Skeletal muscle tissue (tissue), 4 donors: ENCODE data around the gene TOR1AIP2. TPM values are rescaled to one million over a fixed set of nuclear protein-coding genes. Genes with fewer than 3 reads are reported as not detected.

Experiments
- H3K27ac ChIP-seq: one replicate; pipeline ENCODE4 v1.7.0; 2013; ENCODE audit warnings: mild to moderate bottlenecking, low read depth, low read length, inconsistent platforms
- H3K27me3 ChIP-seq, 3 donors: one replicate each; pipeline ENCODE4 v1.7.0; 2013; ENCODE audit warnings: low read length in 3 of 3; ENCODE audit not compliant: control insufficient read depth in 3 of 3, insufficient read depth in 3 of 3
- H3K36me3 ChIP-seq, 3 donors: one replicate each; pipeline ENCODE4 v1.7.0; 2013; ENCODE audit warnings: low read length in 3 of 3; ENCODE audit not compliant: control insufficient read depth in 3 of 3, insufficient read depth in 3 of 3
- H3K4me1 ChIP-seq, 3 donors: one replicate each; pipeline ENCODE4 v1.7.0; 2013; ENCODE audit warnings: low read length in 3 of 3, mild to moderate bottlenecking in 3 of 3; ENCODE audit not compliant: control insufficient read depth in 3 of 3, insufficient read depth in 3 of 3
- H3K4me3 ChIP-seq, 3 donors: one replicate each; pipeline ENCODE4 v1.7.0; 2013; ENCODE audit warnings: low read length in 3 of 3
- H3K9ac ChIP-seq, 3 donors: one replicate each; pipeline ENCODE4 v1.7.0; 2013; ENCODE audit warnings: low read length in 3 of 3, mild to moderate bottlenecking in 3 of 3, moderate library complexity in 2 of 3, low read depth in 1 of 3
- H3K9me3 ChIP-seq, 3 donors: one replicate each; pipeline ENCODE4 v1.7.0; 2013; ENCODE audit warnings: low read length in 3 of 3; ENCODE audit not compliant: control insufficient read depth in 3 of 3
- total RNA-seq: library from RNA; depleted of rRNA; stranded (reverse); fragments of >200 nt; gene quantifications from one replicate; pipeline ENCODE4 v1.2.3, GENCODE V29; 2014
- donor health status: Osteomylitis.

Gene TOR1AIP2
- total RNA-seq, 1 donor from 2014 or later, result 34.4 TPM

GRCh38 chr1:179876300-179876715, 1.3 kb downstream of the TOR1AIP2 start:
- Histone ChIP-seq H3K4me3 (peak overlapping the region; percentile 85 to 95 (median 90)), H3K4me1 (peaks cover 8 to 22% (median 8%) of the 10 kb centered on the region in 3 donors), H3K27me3 (no peaks in the 10 kb centered on the region), H3K27ac (no peak overlapping the region), H3K9ac (peak overlapping the region in 2 of 3 donors; percentile 83 to 88), H3K9me3 (no peaks in the 10 kb centered on the region), H3K36me3 (peaks cover 0 to 12% (median 10%) of the 10 kb centered on the region in 3 donors)

DNA sequence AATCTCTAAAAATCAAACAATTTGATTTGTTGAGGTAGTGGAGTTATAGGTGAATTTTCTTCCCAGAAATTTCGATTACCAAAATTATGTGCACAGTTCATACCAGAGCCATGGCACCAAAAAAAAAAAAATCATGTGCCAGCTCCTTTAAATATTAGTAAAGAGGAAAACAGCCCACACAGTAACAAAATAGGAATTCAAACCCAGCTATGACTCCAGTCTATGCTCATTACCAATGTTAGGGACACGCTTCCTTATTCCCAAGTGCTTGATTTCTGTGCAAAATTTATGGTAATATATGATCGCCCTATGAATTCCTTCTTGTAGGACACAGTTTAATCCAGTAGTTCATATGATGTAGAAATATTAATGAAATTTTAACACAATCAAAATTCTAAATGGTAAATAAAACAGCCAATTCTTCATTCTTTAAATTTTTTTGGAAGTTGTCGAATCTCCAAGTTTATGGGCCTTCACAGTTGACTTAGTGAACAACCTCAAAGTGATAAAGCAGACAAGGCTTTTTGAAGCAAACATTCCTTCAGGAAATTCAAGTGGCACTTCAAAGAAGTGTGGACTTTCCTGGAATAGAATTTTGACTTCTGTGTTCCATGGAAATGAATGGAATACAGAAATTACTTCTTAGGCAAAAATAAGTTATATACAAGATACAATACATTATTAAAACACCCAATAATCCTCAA, 1.9 kb downstream of the TOR1AIP2 start:
- Histone ChIP-seq H3K27ac (no peak overlapping the region), H3K36me3 (peaks cover 0 to 12% (median 10%) of the 10 kb centered on the region in 3 donors), H3K4me1 (peaks cover 11 to 26% (median 12%) of the 10 kb centered on the region in 3 donors), H3K9me3 (no peaks in the 10 kb centered on the region), H3K27me3 (no peaks in the 10 kb centered on the region), H3K9ac (peak overlapping the region in 1 of 3 donors; percentile 16), H3K4me3 (peak overlapping the region in 2 of 3 donors; percentile 31 to 85)

DNA sequence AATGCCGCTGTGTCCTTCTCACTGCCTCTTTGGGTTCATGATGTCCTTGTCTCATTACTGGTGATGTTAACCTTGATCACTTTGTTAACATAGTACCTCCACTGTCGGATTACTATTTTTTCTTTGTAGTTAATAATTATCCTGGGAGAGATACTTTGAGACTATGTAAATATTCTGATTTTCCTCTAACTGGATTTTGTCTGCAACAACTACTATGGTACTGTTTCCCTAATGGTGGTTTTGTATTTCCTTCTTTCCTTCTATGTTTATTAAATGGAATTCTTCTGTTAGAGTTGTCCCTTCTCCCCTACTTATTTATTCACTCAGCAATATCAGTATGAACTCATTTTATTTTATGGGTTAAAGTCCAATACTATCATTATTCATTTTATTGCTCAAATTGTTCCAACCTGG, 4.2 kb downstream of the TOR1AIP2 start:
- no peak overlapping the region for H3K9ac ChIP-seq
- H3K27ac ChIP-seq, result no peak overlapping the region
- H3K36me3 ChIP-seq, result peaks cover 0 to 14% (median 14%) of the 10 kb centered on the region in 3 donors
- peaks cover 11 to 26% (median 12%) of the 10 kb centered on the region in 3 donors for H3K4me1 ChIP-seq
- H3K4me3 ChIP-seq, result no peak overlapping the region
- H3K9me3 ChIP-seq, result no peaks in the 10 kb centered on the region
- no peaks in the 10 kb centered on the region for H3K27me3 ChIP-seq

DNA sequence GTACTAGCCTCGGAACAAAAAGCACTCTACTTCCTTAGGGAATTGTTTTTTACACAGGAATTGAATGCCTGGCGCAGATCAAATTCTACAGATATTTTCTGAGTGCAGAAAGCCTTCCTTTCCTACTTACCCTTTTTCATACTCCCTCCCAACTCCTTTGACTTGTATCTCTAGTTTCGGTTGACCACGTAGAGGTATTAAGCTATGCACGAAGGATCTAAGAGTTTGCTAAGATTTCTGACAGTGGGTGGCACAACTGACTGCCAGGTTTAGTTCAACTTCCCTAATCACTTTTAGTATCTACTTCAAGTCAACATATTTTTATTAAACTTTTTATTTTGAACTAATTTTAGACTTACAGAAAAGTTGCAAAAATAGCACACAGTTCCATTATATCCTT, 5.0 kb downstream of the TOR1AIP2 start:
- peaks cover 9 to 28% (median 9%) of the 10 kb centered on the region in 3 donors for H3K4me1 ChIP-seq
- peaks cover 0 to 16% (median 16%) of the 10 kb centered on the region in 3 donors for H3K36me3 ChIP-seq
- H3K27me3 ChIP-seq, result no peaks in the 10 kb centered on the region
- no peak overlapping the region for H3K9ac ChIP-seq
- H3K9me3 ChIP-seq, result no peaks in the 10 kb centered on the region
- peak overlapping the region; percentile 39 for H3K27ac ChIP-seq
- H3K4me3 ChIP-seq, result no peak overlapping the region

GRCh38 chr1:179871940-179872339, 5.7 kb downstream of the TOR1AIP2 start:
- Histone ChIP-seq H3K4me1 (peaks cover 9 to 26% (median 9%) of the 10 kb centered on the region in 3 donors), H3K36me3 (peaks cover 0 to 20% (median 16%) of the 10 kb centered on the region in 3 donors), H3K27ac (peak overlapping the region; percentile 39), H3K4me3 (no peak overlapping the region), H3K9ac (no peak overlapping the region), H3K27me3 (no peaks in the 10 kb centered on the region), H3K9me3 (no peaks in the 10 kb centered on the region)

DNA sequence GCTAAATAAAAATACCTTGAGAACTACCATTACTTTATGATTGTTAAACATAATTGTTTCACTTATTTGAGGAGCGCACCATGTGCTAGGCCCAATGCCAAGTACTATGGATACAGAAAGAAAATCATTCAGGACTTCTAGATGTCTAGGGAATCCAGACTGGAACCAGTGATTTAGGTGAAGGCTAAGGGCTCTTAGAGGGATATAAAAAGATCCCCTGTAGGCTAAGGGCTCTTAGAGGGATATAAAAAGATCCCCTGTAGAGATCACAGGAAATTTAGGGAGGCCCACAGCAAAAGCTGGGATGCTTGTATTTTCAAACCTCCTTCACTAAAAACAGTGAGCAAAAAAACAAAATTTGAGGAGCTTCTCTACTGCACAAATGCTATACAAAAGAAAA, 6.7 kb downstream of the TOR1AIP2 start:
- no peaks in the 10 kb centered on the region for H3K9me3 ChIP-seq
- H3K27ac ChIP-seq, result no peak overlapping the region
- peak overlapping the region in 1 of 3 donors; percentile 51 for H3K9ac ChIP-seq
- H3K36me3 ChIP-seq, result peaks cover under 1 to 19% (median 18%) of the 10 kb centered on the region in 3 donors
- peaks cover 7 to 21% (median 9%) of the 10 kb centered on the region in 3 donors for H3K4me1 ChIP-seq
- H3K27me3 ChIP-seq, result no peaks in the 10 kb centered on the region
- H3K4me3 ChIP-seq, result no peak overlapping the region

- Histone ChIP-seq H3K27ac (no peak overlapping the region), H3K9me3 (no peaks in the 10 kb centered on the region), H3K9ac (no peak overlapping the region), H3K36me3 (peaks cover 12 to 26% (median 21%) of the 10 kb centered on the region in 3 donors), H3K4me3 (no peak overlapping the region), H3K27me3 (no peaks in the 10 kb centered on the region), H3K4me1 (peaks cover 7 to 21% (median 9%) of the 10 kb centered on the region in 3 donors)
Observed at GRCh38 chr1:179867493-179868330, 9.9 kb downstream of the TOR1AIP2 start.

DNA sequence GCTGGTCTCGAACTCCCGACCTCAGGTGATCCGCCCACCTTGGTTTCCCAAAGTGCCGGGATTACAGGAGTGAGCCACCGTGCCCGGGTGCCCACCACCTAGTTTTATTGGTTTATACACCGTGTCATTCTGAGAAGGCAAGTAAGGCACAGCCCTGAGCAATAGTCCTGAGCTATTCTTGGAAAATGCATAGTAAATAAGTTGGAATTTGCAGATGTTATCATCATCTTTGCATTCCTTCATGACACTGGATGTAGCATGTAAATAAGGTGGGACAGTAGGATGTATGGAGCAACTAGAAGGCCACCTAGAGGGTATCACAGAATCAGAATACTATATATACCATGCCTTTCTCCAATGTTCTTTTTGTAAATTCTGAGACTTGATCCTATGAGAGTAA, 11.0 kb downstream of the TOR1AIP2 start:
- Histone ChIP-seq H3K9ac (no peak overlapping the region), H3K4me1 (peaks cover 4 to 13% (median 7%) of the 10 kb centered on the region in 3 donors), H3K9me3 (no peaks in the 10 kb centered on the region), H3K4me3 (no peak overlapping the region), H3K27me3 (no peaks in the 10 kb centered on the region), H3K27ac (no peak overlapping the region), H3K36me3 (peaks cover 12 to 26% (median 21%) of the 10 kb centered on the region in 3 donors)

GRCh38 chr1:179865377-179865776, 12.2 kb downstream of the TOR1AIP2 start:
- Histone ChIP-seq H3K9ac (no peak overlapping the region), H3K9me3 (no peaks in the 10 kb centered on the region), H3K4me3 (no peak overlapping the region), H3K27me3 (no peaks in the 10 kb centered on the region), H3K27ac (no peak overlapping the region), H3K36me3 (peaks cover 12 to 29% (median 21%) of the 10 kb centered on the region in 3 donors), H3K4me1 (peaks cover 0 to 9% (median 3%) of the 10 kb centered on the region in 3 donors)
